GM19238 (cell line): ENCODE data around the gene SPRY1.

Experiments
- DNase-seq: peaks from one replicate; pipeline ENCODE4 v3.0.0; 2011; ENCODE audit warnings: low spot score; ENCODE audit not compliant: insufficient read length

SPRY1 gene

DNA sequence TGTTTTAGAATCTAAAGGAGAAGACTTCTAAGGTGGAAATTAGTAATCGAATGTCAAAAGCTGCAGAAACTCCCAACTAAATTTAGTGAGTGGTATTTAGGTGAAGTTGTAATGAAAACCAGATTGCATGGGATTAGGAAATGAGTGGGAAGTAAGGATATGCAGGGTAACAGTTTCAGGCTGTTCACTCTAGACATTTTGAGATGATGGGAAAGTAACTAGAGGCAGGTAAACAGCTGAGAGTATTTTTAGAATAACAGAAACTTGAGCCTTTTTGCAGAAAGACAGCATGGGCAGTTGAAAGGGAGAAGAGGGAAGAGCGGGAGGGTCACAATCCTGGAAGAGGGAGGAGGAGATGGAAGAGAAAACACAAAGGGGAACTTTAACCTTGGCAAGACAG lies 12.7 kb downstream of the SPRY1 start:
- DNase-seq: no peak

DNA sequence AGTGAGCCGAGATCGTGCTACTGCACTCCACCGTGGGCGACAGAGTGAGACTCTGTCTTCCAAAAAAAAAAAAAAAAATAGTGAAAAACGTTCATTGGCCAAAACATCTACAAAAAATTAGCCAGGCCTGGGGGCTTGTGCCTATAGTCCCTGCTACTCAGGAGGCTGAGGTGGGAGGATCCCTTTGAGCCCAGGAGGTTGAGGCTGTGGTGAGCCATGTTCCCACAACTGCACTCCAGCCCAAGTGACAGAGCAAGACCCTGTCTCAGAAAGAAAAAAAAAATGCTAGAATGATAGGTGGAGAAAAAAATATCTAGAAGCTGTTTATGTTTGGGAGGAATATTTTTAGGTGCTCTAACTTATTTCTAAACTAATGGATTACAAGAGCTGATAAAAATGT lies 14.9 kb downstream of the SPRY1 start:
- DNase-seq: no peak

DNA sequence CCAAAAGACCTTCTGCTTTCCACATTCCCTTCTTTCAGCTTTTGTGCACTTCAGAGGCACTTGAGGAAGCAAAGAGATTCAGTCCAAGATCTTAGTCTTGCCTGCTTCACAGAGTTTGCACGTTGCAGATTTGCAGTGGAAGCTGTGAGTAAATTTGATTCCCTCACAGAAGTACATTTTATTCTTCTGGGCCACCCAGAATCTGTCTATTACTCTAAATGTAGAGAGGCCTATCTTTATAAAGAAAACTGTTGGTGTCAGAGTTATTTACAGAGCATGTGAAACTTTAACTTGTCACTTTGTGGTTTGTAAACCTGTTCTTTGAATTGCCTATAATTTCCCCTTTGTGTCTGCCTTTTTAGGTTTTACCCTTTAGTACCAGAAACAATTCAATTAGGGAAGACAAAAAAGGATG lies 15.5 kb downstream of the SPRY1 start:
- DNase-seq: no peak

DNA sequence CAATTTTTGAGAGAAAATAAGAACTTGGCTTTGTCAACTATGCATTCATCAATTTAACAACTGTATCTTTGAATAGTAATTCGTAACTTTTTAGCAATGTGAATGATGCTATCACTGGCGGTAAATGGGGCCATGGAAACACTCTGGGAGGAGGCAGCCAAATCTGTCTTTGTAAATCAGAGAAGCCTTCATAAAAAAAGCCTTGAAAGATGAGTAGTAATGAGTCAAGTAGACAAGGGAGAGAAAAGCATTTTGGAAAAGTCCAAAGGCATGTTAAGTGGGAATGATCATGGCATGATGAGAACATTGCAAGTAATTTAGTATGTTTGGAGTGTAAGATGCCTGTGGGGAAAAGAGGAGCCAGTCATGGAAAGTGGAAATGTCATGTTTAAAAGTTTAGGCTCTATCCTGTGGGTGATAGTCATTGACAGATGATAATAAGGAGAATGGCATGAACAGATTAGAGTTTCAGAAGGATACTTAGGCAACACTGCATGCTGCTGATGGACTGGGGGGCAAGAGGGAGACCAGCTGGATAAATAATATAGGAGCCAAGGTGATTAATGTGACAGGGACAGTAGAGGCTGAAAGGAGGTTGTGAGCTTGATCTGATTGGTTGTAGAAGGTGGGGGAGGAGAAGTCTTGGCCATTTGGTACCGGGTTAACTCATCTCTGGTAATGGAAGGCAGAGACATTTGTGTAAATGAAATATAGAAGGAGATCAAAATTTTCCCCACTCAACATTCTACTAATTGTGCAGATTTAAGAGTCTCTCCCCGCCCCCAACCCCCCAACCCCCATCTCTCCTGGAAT lies 16.3 kb downstream of the SPRY1 start:
- no peak for DNase-seq

DNA sequence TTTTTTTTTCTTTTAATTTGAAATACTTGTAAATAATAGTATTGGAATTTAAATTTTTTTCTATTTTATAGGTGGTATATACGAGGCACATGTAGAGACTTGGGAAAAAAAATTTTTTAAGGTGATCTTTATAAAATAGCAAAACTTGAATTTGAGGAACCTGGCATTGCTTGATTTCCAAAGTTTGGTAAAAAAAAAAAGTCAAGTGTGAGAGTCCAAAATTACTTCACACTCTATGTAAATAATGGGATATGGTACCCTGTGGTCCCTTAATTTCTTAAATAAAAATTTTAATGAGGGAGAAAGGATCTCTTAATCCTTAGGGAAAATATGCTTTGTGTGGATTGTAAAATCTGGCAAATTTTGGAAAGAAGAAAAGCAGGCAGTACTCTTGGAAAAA lies 19.0 kb downstream of the SPRY1 start:
- DNase-seq: no peak

DNA sequence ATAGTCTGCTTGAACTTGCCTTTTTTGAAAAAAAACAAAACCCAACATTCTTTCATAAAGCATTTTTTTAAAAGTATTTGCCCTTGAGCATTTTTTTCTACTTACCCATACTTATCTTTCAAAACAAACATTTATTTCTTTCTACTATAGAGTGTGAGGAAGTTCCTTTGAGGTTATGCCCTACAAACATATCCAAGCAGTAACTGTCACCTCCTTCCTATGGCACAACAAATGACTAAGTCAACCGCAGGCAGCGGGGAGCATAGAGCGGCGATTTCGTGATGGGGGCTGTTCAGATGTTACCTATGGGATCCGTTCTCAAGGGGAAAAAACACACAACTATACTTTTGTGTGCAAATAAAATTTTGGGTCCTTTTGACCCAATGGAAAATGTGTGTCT lies 19.4 kb downstream of the SPRY1 start:
- DNase-seq: no peak

DNA sequence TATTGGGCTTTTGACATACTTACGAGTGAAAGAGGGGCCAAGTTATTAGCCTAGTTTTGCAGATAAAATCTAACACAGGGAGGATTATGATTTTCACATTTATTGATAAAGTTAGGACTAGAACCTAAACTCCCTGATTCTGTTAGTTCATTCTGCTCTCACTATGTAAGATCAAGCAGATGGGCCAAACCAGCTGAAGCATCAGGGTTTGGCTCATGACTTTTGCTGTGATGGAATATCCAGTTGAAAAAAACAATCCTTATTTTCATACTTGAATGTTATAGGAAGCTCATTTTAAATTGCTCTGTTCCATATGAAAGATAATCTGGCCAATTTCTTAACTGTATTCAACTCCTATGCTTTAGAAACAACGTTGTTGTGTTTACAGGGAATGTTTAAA lies 21.2 kb downstream of the SPRY1 start:
- no peak for DNase-seq

DNA sequence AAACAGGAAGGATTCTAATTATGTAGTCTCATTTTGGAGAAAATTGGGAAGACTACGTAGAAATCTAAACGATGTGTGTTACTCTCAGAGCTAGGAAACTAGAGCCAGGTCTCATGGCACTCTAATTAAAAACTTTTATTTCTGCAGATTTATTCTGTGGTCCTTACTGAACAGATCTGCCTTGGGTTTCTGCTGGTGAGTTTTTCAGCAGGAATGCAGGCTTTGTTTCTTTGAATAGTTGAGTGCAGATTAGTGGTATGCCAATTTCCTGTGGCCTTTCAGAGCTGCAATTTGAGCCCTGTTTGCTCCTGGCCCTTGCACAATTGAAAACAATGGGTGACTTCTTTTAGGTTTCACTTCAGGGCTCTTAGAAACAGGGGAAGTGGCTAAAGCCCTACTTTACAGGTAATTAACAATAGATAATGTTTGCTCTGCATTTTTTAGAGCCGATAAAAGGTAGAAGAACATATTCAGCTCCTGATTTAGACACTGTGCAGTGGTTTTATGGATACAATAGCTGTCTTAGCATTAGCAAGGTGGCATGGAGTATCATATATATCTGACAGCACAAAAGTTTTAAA lies 21.8 kb downstream of the SPRY1 start:
- no peak for DNase-seq

DNA sequence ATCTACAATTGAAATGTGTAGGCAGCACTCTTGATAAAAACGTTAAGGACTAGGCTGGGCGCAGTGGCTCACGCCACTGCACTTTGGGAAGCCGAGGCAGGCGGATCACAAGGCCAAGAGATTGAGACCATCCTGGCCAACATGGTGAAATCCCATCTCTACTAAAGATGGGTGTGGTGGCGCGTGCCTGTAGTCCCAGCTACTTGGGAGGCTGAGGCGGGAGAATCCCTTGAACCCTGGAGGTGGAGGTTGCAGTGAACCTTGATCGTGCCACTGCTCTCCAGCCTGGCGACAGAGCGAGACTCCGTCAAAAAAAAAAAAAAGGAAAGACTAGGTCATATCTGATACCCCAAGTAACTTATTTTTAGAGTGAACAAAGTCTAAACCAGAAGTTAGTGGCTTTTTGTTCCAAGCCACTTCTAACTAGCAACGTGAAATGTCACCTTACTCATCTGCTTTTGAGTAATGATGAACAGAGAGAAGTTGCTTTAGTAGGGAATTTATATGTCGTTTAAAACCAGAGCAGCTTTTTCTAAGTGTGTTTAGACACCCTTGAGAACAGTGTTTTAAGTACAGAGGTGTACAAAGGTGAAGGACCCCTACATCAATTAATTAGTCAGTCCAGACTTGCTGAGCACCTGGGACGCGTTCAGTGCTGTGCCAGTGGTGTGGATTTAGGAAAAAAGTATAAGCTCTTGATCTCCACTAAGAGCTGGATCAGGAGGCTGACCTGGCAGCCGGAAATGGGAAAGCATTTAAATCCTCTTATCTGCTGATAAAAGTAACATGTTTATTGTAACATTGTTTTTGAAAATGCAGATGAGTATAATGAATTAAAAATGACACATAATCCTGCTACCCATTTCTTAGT lies 23.5 kb downstream of the SPRY1 start:
- DNase-seq: no peak

DNA sequence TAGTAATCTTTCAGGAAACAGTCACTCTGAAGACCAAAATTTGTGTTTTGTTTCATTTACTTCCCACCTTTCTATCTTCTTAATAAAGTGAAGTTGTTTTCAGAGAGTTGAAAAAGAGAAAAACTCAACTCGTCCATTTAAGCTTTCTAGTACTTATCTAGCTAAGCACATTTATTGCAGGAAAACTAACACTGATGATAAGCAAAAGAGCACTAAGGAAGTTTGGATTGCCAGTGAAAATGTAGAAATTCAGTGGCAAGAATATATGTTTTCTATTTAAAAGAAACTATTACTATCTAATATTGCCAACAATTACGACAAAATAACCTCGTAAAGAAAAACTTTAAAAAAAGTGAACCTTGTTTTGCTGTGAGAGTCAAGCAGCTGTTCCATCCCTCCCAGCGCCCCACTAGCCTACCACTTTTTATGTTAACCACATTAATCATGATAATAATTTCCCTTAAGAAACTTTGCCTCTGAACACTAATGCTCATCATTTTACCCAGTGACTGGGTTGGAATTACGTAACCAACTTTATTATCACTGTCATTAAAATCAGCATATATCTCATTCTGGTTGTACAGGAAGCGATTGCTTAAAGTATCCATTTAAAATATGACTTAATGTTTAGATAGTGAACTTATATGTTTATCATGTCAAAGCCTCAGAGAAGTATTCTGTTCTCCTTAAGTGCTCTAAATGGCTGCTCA lies 24.8 kb downstream of the SPRY1 start:
- no peak for DNase-seq

DNA sequence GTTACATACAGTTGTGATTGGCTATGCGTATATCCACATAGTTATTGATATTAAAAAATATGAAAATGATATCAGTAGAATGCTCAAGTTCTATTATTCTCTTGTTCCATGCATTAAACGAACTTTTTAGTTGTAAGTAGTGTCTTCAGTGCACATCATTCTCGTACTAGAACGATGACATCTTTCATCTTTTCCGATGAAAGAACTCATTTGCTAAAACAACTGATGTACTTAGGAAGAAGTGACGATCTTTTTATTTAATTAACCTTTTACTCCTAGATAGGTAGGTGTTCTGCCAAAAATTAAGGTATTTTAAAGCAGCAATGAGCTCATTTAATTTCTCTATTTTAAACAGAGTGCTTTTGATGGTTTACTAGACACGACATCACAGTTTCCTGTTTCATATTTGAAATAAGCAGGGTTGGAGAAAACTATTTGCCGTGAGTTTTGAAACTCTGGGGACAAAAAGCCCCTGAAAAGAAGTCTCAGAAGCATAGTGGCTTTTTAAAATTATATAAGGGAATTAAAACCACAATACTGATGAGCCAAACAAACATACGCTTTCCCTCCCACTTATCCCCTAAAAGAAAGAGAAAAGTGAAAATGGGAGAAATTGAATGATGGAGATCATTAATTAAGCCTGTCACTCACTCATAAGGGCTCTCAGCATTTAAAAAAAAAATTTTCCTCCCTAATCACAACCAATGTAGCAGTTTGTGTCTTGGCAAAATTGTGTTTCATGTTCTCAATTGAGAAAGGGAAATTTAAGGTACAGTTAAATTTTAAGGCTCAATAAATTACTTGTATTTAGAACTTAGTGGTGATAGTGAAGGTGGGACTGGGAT lies 25.6 kb downstream of the SPRY1 start:
- no peak for DNase-seq

DNA sequence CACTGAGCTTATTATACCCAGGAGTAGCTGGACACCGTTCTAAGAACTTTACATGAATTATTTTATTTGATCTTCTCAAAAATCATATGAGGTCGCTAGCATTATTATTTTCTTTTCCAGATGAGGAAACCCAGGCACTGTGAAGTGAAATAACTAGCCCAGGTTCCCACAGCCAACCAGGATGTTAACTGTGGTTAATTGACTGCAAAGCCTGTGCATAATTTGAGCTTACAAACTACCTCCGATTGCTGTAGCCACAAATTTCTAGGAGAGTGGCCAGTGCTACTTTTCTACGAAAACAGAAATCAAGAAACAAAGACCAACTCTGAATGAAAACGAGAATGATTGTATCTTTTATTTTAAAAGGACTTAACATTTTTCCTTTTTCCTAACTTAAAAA lies 27.2 kb downstream of the SPRY1 start:
- DNase-seq: no peak

DNA sequence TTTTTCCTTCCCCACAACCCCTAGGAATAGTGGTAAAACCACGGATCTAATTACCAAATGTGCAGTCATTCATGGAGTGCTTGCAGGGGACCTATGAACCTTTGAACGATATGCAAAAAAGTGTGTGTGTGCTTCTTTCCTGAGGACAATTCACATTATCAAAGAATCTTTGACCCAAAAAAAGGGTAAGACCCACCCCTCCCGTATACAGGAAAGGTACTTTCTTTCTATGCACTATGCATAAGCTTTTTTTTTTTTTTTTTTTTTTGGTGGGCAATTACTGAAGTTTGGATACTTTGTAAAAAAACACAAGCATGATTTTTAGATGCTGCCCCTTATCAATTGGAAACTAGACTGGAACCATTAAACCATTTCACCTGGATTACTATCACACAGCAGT lies 31.4 kb downstream of the SPRY1 start:
- no peak for DNase-seq

DNA sequence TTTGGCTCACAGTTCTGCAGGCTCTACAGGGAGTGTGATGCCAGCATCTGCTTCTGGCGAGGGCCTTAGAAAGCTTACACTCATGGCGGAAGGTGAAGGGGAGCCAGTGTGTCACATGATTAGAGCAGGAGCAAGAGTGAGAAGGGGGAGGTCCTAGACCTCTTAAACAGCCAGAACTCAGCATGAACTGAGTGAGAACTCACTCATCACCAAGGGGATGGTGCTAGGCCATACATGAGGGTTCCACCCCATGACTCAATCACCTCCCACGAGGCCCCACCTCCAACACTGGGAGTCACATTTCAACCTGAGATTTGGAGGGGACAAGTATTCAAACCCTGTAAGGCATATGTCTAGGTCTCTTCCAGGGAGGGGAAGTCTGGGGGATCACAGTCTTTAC lies 33.4 kb downstream of the SPRY1 start:
- DNase-seq: no peak

DNA sequence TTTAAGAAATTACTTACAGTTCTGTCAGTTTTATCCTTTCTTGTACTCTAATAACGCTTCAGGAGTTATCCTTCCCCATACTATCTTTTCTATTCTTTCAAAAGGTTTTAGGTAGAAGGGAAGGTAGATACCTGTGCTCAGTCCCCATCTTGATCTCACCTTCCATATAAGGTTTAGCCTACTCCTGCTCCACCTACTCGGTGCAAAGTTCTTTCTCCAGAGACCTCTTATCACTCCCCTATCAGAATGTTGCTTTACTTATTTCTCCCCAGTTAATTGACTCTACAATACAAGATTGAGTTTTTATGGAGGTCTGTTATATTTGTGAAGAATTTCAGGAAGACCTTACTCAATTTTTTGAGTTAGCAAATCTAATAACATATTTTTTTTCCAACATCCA lies 33.9 kb downstream of the SPRY1 start:
- DNase-seq: no peak

DNA sequence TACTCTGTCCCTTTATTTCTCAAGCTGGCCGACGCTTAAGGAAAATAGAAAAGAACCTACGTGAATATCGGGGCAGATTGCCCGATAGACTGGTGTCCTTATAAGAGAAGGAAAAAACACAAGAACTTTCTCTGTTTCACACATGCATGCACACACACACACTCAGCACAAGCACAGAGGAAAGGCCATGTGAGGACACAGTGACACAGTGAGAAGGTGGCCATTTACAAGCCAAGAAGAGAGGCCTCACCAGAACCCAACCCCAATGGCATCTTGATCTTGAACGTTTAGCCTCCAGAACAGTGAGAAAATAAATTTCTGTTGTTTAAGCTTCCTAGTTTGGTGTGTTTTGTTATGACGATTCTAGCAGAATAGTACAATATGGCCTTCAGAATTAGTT lies 37.0 kb downstream of the SPRY1 start:
- DNase-seq: no peak

DNA sequence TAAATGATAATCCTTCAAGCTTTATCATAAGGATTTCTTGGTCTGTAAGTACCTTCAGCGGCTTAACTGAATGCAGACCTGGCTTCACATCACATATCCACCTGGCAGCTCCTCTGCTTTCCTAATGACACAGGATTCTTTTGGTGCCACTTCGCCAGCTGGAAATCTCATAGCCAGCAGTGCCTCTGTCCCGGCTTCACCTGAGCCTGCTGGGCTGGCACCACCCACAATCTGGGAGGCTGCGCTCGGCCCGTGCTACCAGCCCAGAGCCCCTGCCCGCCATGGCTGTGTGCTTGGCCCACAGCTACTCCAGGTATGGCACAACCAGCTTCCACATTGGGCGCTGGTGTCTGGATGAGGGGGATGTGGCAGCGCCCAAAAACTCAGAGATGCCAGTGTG lies 37.4 kb downstream of the SPRY1 start:
- no peak for DNase-seq

DNA sequence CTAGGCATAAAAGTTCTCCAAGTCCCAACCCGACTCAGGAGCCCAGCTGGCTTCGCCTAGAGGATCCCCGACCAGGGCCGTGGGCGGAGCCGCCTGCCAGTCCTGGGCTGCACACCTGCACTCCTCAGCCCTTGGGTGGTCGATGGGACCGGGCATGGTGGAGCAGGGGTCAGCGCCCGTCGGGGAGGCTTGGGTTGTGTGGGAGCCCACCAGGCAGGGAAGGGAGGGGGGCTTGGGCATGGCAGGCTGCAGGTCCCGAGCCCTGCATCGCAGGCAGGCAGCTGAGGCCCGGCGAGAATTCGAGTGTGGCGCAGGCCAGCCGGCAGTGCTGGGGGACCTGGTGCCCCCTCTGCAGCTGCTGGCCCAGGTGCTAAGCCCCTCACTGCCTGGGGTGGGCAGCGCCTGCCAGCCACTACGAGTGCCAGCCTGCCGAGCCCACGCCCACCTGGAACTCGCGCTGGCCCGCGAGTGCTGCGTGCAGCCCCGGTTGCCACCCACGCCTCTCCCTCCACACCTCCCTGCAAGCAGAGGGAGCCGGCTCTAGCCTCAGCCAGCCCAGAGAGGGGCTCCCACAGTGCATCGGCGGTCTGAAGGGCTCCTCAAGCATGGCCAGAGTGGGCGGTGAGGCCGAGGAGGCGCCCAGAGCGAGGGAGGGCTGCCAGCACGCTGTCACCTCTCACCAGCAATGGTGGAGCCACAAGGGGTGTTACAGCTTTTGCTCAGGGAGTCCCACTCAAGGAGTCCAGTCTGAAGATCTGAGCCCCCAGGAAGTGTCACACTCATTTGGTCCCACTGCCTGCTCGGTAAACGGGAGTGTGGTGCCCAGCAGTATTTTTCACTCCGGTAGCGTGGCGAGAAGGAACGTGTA lies 38.9 kb downstream of the SPRY1 start:
- no peak for DNase-seq

DNA sequence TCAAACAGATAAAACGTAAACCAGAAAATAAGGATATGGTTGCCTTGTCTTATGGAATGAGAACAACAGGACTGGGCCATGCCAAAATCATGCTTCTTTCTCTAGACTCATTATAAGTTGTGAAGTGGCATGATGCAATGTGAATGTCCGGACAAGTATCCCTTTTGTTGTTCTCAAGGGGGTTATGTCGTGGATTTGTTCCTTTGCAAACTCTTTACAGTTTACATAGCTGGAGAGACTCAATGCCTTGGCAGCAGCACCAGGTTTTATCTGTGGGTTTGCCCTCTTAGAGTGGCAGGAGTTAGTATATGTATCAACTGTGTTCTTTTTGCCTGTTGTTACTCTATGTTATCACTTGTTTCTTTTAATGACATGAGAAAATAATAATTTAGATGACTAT lies 41.4 kb downstream of the SPRY1 start:
- no peak for DNase-seq
